Hematopoietic multipotent progenitor cell treated with erythropoietin and hydrocortisone succinate and interleukin-3 and kit ligand, for 4 days (in vitro differentiated cells): ENCODE data around the gene CPNE5.

Experiments used
- DNase-seq: peaks from one replicate; pipeline ENCODE4 v3.0.0-alpha.2; 2015

Gene CPNE5

GRCh38 chr6:36697481-36697903 is 141.8 kb downstream of the CPNE5 start, which contains the start of gene RAB44:
RAB44 (plus strand) TSS chr6:36697826; CDS start chr6:36704236, 6,410 bp downstream.
- peak; percentile 91 for DNase-seq

GRCh38 chr6:36695414-36695813 is 143.8 kb downstream of the CPNE5 start:
- no peak for DNase-seq

GRCh38 chr6:36694616-36695015 is 144.6 kb downstream of the CPNE5 start:
- DNase-seq, result no peak

- no peak for DNase-seq
Measured at GRCh38 chr6:36692861-36693702, 146.2 kb downstream of the CPNE5 start.

- DNase-seq, result peak; percentile 90
Measured at GRCh38 chr6:36692220-36692619, 147.0 kb downstream of the CPNE5 start.

GRCh38 chr6:36691612-36692011 is 147.6 kb downstream of the CPNE5 start:
- no peak for DNase-seq

GRCh38 chr6:36691011-36691410 is 148.2 kb downstream of the CPNE5 start:
- no peak for DNase-seq
